Aorta (tissue), 5 donors: ENCODE measurements around the gene CEBPB. TPM values are rescaled to one million over a fixed set of nuclear protein-coding genes. Genes with fewer than 3 reads are reported as not detected.
"Not testable (repeated sequence)": the region's sequence is repeated elsewhere in the genome, so short reads cannot be mapped to it uniquely, and the experiment has no call there.

Experiments
- ATAC-seq: fragments of 200-7000 bp; cut with Tn5 transposase; one replicate; pipeline ENCODE4 v1.9.1; 2022; ENCODE audit warnings: moderate library complexity; ENCODE audit not compliant: low FRiP score
- DNase-seq, 2 donors: peaks; one replicate each; pipeline ENCODE4 v3.0.0-alpha.2; 2020
- H3K27ac ChIP-seq, 2 donors: one replicate each; pipeline ENCODE4 v1.5.1; 2013; ENCODE audit warnings: low read length in 2 of 2, mild to moderate bottlenecking in 2 of 2, moderate library complexity in 2 of 2, control low read depth in 1 of 2, inconsistent platforms in 1 of 2, low read depth in 1 of 2
- H3K27me3 ChIP-seq, 2 donors: one replicate each; pipeline ENCODE4 v1.6.1; 2013; ENCODE audit warnings: control low read depth in 1 of 2, low read length in 1 of 2, mild to moderate bottlenecking in 1 of 2, moderate library complexity in 1 of 2; ENCODE audit not compliant: insufficient read depth in 2 of 2, control insufficient read depth in 1 of 2
- H3K36me3 ChIP-seq, 2 donors: one replicate each; pipeline ENCODE4 v1.6.1; 2013; ENCODE audit warnings: control low read depth in 1 of 2, low read length in 1 of 2, mild to moderate bottlenecking in 1 of 2; ENCODE audit not compliant: insufficient read depth in 2 of 2, control insufficient read depth in 1 of 2
- H3K4me1 ChIP-seq, 2 donors: one replicate each; pipeline ENCODE4 v1.6.1; 2013; ENCODE audit warnings: low read length in 2 of 2, control low read depth in 1 of 2, mild to moderate bottlenecking in 1 of 2, moderate library complexity in 1 of 2; ENCODE audit not compliant: insufficient read depth in 2 of 2, control insufficient read depth in 1 of 2
- H3K4me3 ChIP-seq, 2 donors: one replicate each; pipeline ENCODE4 v1.5.1; 2013; ENCODE audit warnings: low read length in 2 of 2, control low read depth in 1 of 2, mild to moderate bottlenecking in 1 of 2
- H3K9me3 ChIP-seq: one replicate; pipeline ENCODE4 v1.6.1; 2013; ENCODE audit warnings: mild to moderate bottlenecking, low read length; ENCODE audit not compliant: control insufficient read depth
- WGBS, 2 donors: extraction: QIAGEN DNeasy Blood & Tissue Kit; methylation state at CpG; one replicate each; pipeline ENCODE4 v1.1.7; 2013; 5-methylcytosine and 5-hydroxymethylcytosine counted together
- intact Hi-C, 2 donors: fragments of 100-400 bp; cut with DNase I; formaldehyde crosslinking; loops; one replicate each; pipeline versions ENCODE4 v1.14.2 to v1.15.0; 2022
- polyA plus RNA-seq, 2 donors: library from polyadenylated mRNA; stranded (reverse); fragments of 200-250 nt; gene quantifications; one replicate each; pipeline ENCODE4 v1.2.3, GENCODE V29; 2013
- total RNA-seq, 2 donors: library from RNA; stranded (reverse); fragmentation: NEBNext Ultra II Directional; extraction: Animal tissue kit (Norgen Biotek cat#: 25700); gene quantifications; one replicate each; pipeline ENCODE4 v1.2.1, GENCODE V29; 2021
- donor health status: healthy with polysubstance abuse.
- donor health status: Bipolar disorder and iron deficiency.
- donor health status: DM: no; HTN: no; CAD: no.
- donor health status: DM: no; HTN: no; CAD: no.
- donor health status: DM: yes; HTN: yes; CAD: no.

Gene CEBPB
- total and polyA plus RNA-seq, 4 donors, result 15.8 to 141 (median 50.7) TPM

- WGBS, 2 donors, result 88% methylated on average over 9 of the region's 9 CpGs
- intact Hi-C loops, result loop anchor here in 1 of 2 donors (10.0 kb wide), 1 partner anchor 194 kb away; the partner anchor contains the start of gene SNAI1
- not testable (repeated sequence) for ATAC-seq, H3K4me1 ChIP-seq, DNase-seq, H3K27ac ChIP-seq, H3K9me3 ChIP-seq, H3K27me3 ChIP-seq, H3K36me3 ChIP-seq, H3K4me3 ChIP-seq
These were observed 12.0 kb upstream of the CEBPB start for GRCh38 chr20:50178672-50179071.

- WGBS, 2 donors, result 91% methylated on average over 10 of the region's 10 CpGs
- H3K9me3 ChIP-seq, result no peaks in the 10 kb centered on the region
- no peaks in the 10 kb centered on the region for H3K4me1 ChIP-seq
- ATAC-seq (no peak), DNase-seq (peak in 1 of 2 donors; percentile 45)
- intact Hi-C loops, result loop anchor here (10.0 kb wide), 1 partner anchor 563 kb away; no protein-coding TSS in a partner anchor
- H3K4me3 ChIP-seq, result no peak overlapping the region
- H3K27ac ChIP-seq, result no peak overlapping the region
- H3K36me3 ChIP-seq, result no peaks in the 10 kb centered on the region
- H3K27me3 ChIP-seq, result no peaks in the 10 kb centered on the region
These were observed 9.3 kb upstream of the CEBPB start for GRCh38 chr20:50181344-50181743.

GRCh38 chr20:50182346-50182745, 8.3 kb upstream of the CEBPB start:
- H3K4me1 ChIP-seq, result no peaks in the 10 kb centered on the region
- H3K27me3 ChIP-seq, result no peaks in the 10 kb centered on the region
- intact Hi-C loops, result loop anchor here (10.0 kb wide), 1 partner anchor 562 kb away; no protein-coding TSS in a partner anchor
- no peaks in the 10 kb centered on the region for H3K9me3 ChIP-seq
- no peak overlapping the region for H3K27ac ChIP-seq
- no peak for ATAC-seq
- WGBS, 2 donors, result 50 to 64% methylated on average over 2 of the region's 2 CpGs
- H3K36me3 ChIP-seq, result no peaks in the 10 kb centered on the region
- no peak for DNase-seq
- H3K4me3 ChIP-seq, result no peak overlapping the region

GRCh38 chr20:50185426-50185825, 5.2 kb upstream of the CEBPB start:
- H3K9me3 ChIP-seq, result no peaks in the 10 kb centered on the region
- H3K4me3 ChIP-seq, result no peak overlapping the region
- H3K27ac ChIP-seq, result no peak overlapping the region
- intact Hi-C loops, result loop anchor here (5.0 to 10.0 kb wide), 2 partner anchors 397 to 559 kb away; no protein-coding TSS in a partner anchor
- H3K4me1 ChIP-seq, result no peaks in the 10 kb centered on the region
- H3K36me3 ChIP-seq, result no peaks in the 10 kb centered on the region
- DNase-seq (no peak), ATAC-seq (no peak)
- 90 to 95% methylated on average over 5 of the region's 5 CpGs for WGBS, 2 donors
- H3K27me3 ChIP-seq, result no peaks in the 10 kb centered on the region

- DNase-seq (peak; percentile 94 to 98), ATAC-seq (peak; percentile 66)
- Histone ChIP-seq H3K9me3 (no peaks in the 10 kb centered on the region), H3K4me3 (no peak overlapping the region), H3K36me3 (no peaks in the 10 kb centered on the region), H3K4me1 (no peaks in the 10 kb centered on the region), H3K27ac (no peak overlapping the region), H3K27me3 (no peaks in the 10 kb centered on the region)
- intact Hi-C loops, result loop anchor here (1.0 to 10.0 kb wide), 4 partner anchors 278 to 558 kb away; no protein-coding TSS in a partner anchor
- WGBS, 2 donors, result 15% methylated on average over 16 of the region's 16 CpGs
These were observed 4.3 kb upstream of the CEBPB start for GRCh38 chr20:50186151-50186885.

- ATAC-seq (no peak), DNase-seq (no peak)
- Histone ChIP-seq H3K27me3 (no peaks in the 10 kb centered on the region), H3K36me3 (no peaks in the 10 kb centered on the region), H3K4me1 (no peaks in the 10 kb centered on the region), H3K4me3 (no peak overlapping the region), H3K9me3 (no peaks in the 10 kb centered on the region), H3K27ac (no peak overlapping the region)
- intact Hi-C loops, result loop anchor here (1.0 to 10.0 kb wide), 4 partner anchors 277 to 558 kb away; no protein-coding TSS in a partner anchor
- 59% methylated on average over 8 of the region's 8 CpGs for WGBS, 2 donors
These were observed 3.6 kb upstream of the CEBPB start for GRCh38 chr20:50186987-50187402.

GRCh38 chr20:50187403-50188051, 3.1 kb upstream of the CEBPB start:
- no peaks in the 10 kb centered on the region for H3K4me1 ChIP-seq
- no peaks in the 10 kb centered on the region for H3K27me3 ChIP-seq
- no peak for ATAC-seq
- H3K36me3 ChIP-seq, result no peaks in the 10 kb centered on the region
- no peak overlapping the region for H3K4me3 ChIP-seq
- WGBS, 2 donors, result 63 to 64% methylated on average over 12 of the region's 12 CpGs
- H3K27ac ChIP-seq, result no peak overlapping the region
- intact Hi-C loops, result loop anchor here (2.0 to 10.0 kb wide), 4 partner anchors 273 to 557 kb away; no protein-coding TSS in a partner anchor
- no peaks in the 10 kb centered on the region for H3K9me3 ChIP-seq
- DNase-seq, result no peak

- H3K4me3 ChIP-seq, result no peak overlapping the region
- intact Hi-C loops, result loop anchor here (2.0 to 10.0 kb wide), 3 partner anchors 273 to 557 kb away; no protein-coding TSS in a partner anchor
- H3K36me3 ChIP-seq, result no peaks in the 10 kb centered on the region
- H3K27ac ChIP-seq, result no peak overlapping the region
- H3K9me3 ChIP-seq, result no peaks in the 10 kb centered on the region
- H3K27me3 ChIP-seq, result no peaks in the 10 kb centered on the region
- no peak for ATAC-seq
- WGBS, 2 donors, result 89 to 90% methylated on average over 6 of the region's 6 CpGs
- no peak for DNase-seq
- H3K4me1 ChIP-seq, result no peaks in the 10 kb centered on the region
These were observed 2.3 kb upstream of the CEBPB start for GRCh38 chr20:50188287-50188688.
